C4-2B (cell line): ENCODE data around the gene STRAP.

Experiments used
- CTCF ChIP-seq: fragments of 450-650 bp; conservative IDR thresholded peaks from 2 replicates; pipeline ENCODE4 v1.5.1; 2017; ENCODE audit warnings: mild to moderate bottlenecking
- ZFX ChIP-seq: fragments of 450-650 bp; IDR thresholded peaks from 2 replicates; pipeline ENCODE4 v1.6.1; 2017

- TF ChIP-seq CTCF = no peak
- TF ChIP-seq ZFX = no peak
Measured at GRCh38 chr12:15904378-15904920, 22.3 kb downstream of the STRAP start.
